ENCODE results near the gene RPS6KL1.

GRCh38 chr14:74917646-74918081 lies 5.4 kb downstream of the RPS6KL1 start:
- TF ChIP-seq, protein P1, sequence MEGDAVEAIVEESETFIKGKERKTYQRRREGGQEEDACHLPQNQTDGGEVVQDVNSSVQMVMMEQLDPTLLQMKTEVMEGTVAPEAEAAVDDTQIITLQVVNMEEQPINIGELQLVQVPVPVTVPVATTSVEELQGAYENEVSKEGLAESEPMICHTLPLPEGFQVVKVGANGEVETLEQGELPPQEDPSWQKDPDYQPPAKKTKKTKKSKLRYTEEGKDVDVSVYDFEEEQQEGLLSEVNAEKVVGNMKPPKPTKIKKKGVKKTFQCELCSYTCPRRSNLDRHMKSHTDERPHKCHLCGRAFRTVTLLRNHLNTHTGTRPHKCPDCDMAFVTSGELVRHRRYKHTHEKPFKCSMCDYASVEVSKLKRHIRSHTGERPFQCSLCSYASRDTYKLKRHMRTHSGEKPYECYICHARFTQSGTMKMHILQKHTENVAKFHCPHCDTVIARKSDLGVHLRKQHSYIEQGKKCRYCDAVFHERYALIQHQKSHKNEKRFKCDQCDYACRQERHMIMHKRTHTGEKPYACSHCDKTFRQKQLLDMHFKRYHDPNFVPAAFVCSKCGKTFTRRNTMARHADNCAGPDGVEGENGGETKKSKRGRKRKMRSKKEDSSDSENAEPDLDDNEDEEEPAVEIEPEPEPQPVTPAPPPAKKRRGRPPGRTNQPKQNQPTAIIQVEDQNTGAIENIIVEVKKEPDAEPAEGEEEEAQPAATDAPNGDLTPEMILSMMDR (conservative IDR thresholded peaks at IDR 0.05; ENCODE audit: low read length) = no peak
- no peak for TF ChIP-seq EZH2phosphoT487 (IDR thresholded peaks at IDR 0.05; ENCODE audit: borderline replicate concordance)

All from Loucy (cell line).